ENCODE measurements around the gene ELOVL6.
"Not testable (repeated sequence)": the region's sequence is repeated elsewhere in the genome, so short reads cannot be mapped to it uniquely, and the experiment has no call there.

ELOVL6 gene

GRCh38 chr4:110058677-110059076 lies 139.7 kb downstream of the ELOVL6 start:
- TF ChIP-seq, protein P1, sequence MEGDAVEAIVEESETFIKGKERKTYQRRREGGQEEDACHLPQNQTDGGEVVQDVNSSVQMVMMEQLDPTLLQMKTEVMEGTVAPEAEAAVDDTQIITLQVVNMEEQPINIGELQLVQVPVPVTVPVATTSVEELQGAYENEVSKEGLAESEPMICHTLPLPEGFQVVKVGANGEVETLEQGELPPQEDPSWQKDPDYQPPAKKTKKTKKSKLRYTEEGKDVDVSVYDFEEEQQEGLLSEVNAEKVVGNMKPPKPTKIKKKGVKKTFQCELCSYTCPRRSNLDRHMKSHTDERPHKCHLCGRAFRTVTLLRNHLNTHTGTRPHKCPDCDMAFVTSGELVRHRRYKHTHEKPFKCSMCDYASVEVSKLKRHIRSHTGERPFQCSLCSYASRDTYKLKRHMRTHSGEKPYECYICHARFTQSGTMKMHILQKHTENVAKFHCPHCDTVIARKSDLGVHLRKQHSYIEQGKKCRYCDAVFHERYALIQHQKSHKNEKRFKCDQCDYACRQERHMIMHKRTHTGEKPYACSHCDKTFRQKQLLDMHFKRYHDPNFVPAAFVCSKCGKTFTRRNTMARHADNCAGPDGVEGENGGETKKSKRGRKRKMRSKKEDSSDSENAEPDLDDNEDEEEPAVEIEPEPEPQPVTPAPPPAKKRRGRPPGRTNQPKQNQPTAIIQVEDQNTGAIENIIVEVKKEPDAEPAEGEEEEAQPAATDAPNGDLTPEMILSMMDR (conservative IDR thresholded peaks at IDR 0.05; ENCODE audit: low read depth, low read length): no peak
- DNase-seq (ENCODE audit: low read depth): no peak
- H3K4me3 ChIP-seq (ENCODE audit: low read depth, low read length): no peak overlapping the region

DNA sequence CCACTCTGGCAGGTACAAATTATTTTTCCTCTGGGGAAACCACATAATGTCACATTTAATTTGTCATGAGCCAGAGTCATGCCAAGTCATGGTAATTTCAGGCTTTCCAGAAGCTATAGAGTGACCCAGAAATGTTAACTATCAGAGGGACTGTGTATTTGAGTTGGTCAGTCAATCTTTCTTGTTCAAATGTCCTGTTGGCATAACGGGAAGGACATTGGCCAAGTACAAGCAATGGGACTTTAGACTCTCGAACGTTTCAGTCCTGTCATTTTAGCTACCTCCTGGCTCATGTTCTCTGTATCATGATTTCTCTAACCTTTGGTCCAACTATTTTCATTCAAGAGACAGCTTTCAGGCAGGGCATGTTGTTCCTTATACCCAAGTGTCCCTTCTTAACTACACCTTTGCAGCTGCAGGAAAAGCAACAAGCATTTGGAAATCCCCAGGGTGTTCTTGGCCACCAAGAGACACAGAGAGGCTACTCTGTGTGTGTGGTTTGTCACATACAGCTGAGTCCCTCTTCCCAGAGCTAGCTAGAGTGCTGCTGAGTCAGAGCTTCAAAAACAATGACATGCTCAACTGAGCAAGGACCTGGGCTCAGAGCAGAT lies 143.2 kb downstream of the ELOVL6 start:
- no peak overlapping the region for H3K4me3 ChIP-seq (ENCODE audit: low read depth, low read length)
- DNase-seq (ENCODE audit: low read depth): peak; percentile 21
- TF ChIP-seq, protein P1 (conservative IDR thresholded peaks at IDR 0.05; ENCODE audit: low read depth, low read length): no peak

GRCh38 chr4:110049951-110050925 lies 148.2 kb downstream of the ELOVL6 start:
- TF ChIP-seq, protein P1 (conservative IDR thresholded peaks at IDR 0.05; ENCODE audit: low read depth, low read length): peak; percentile 92
- H3K4me3 ChIP-seq (ENCODE audit: low read depth, low read length): no peak overlapping the region
- DNase-seq (ENCODE audit: low read depth): peak; percentile 74

GRCh38 chr4:110046588-110047049 lies 151.8 kb downstream of the ELOVL6 start:
- peak; percentile 28 for DNase-seq (ENCODE audit: low read depth)
- H3K4me3 ChIP-seq (ENCODE audit: low read depth, low read length): no peak overlapping the region
- TF ChIP-seq, protein P1 (conservative IDR thresholded peaks at IDR 0.05; ENCODE audit: low read depth, low read length): no peak

GRCh38 chr4:110042545-110043517 lies 155.6 kb downstream of the ELOVL6 start:
- TF ChIP-seq, protein P1 (conservative IDR thresholded peaks at IDR 0.05; ENCODE audit: low read depth, low read length): no peak
- no peak overlapping the region for H3K4me3 ChIP-seq (ENCODE audit: low read depth, low read length)
- peak; percentile 44 for DNase-seq (ENCODE audit: low read depth)

GRCh38 chr4:110041735-110042134 lies 156.7 kb downstream of the ELOVL6 start:
- no peak overlapping the region for H3K4me3 ChIP-seq (ENCODE audit: low read depth, low read length)
- DNase-seq (ENCODE audit: low read depth): no peak
- TF ChIP-seq, protein P1 (conservative IDR thresholded peaks at IDR 0.05; ENCODE audit: low read depth, low read length): no peak

DNA sequence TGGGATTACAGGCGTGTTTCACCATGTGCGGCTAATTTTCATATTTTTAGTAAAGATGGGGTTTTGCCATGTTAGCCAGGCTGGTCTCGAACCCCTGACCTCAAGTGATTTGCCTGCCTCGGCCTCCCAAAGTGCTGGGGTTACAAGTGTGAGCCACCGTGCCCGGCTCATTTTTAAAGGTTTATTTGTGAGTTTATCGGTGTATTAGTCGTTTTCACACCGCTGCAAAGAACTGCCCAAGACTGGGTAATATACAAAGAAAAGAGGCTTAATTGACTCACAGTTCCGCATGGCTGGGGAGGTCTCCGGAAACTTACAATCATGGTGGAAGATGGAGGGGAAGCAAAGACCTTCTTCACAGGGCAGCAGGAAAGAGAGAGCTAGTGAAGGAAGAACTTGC lies 159.3 kb downstream of the ELOVL6 start:
- H3K4me3 ChIP-seq (ENCODE audit: low read depth, low read length); DNase-seq (ENCODE audit: low read depth): not testable (repeated sequence)

All from choroid plexus epithelial cell (primary cell).